Fibroblast of lung (primary cell): ENCODE results near the gene CX3CL1. TPM values are rescaled to one million over a fixed set of nuclear protein-coding genes. Genes with fewer than 3 reads are reported as not detected.
A peak's percentile ranks its signal among the peaks of the same experiment; 100 is the strongest.

ENCODE experiments used
- DNase-seq, 2 donors: peaks; one replicate each; pipeline versions ENCODE4 v3.0.0 to v3.0.0-alpha.2; 2010; ENCODE audit warnings: low read depth in 2 of 2
- H2AFZ ChIP-seq: 2 replicates; pipeline ENCODE4 v1.5.1; 2012; ENCODE audit warnings: low read length, control low read depth, inconsistent platforms
- H3K27ac ChIP-seq: 2 replicates; pipeline ENCODE4 v1.5.1; 2011; ENCODE audit warnings: low read length, control low read depth; ENCODE audit not compliant: insufficient read depth
- H3K27me3 ChIP-seq: 2 replicates; pipeline ENCODE4 v1.5.1; 2011; ENCODE audit warnings: mild to moderate bottlenecking, low read length; ENCODE audit not compliant: control insufficient read depth, insufficient read depth
- H3K36me3 ChIP-seq: 2 replicates; pipeline ENCODE4 v1.5.1; 2011; ENCODE audit warnings: low read length; ENCODE audit not compliant: control insufficient read depth, insufficient read depth
- H3K4me1 ChIP-seq: 2 replicates; pipeline ENCODE4 v1.5.1; 2011; ENCODE audit warnings: low read length; ENCODE audit not compliant: control insufficient read depth, insufficient read depth; ENCODE audit errors: extremely low read depth
- H3K4me2 ChIP-seq: 2 replicates; pipeline ENCODE4 v1.5.1; 2011; ENCODE audit warnings: low read length, control low read depth; ENCODE audit not compliant: insufficient read depth; ENCODE audit errors: extremely low read depth
- H3K4me3 ChIP-seq, 4 experiments: fragments of 200-600 bp in 1 of 4; sonication (generic) in 1 of 4; replicated peaks in 1 of 4; 2 replicates each; pipeline ENCODE4 v1.5.1; 2011 to 2016; ENCODE audit warnings: low read length in 4 of 4, low read depth in 3 of 4, mild to moderate bottlenecking in 3 of 4, control low read depth in 2 of 4, inconsistent platforms in 1 of 4, mixed read lengths in 1 of 4; ENCODE audit not compliant: insufficient read depth in 1 of 4; ENCODE audit errors: control extremely low read depth in 1 of 4
- H3K79me2 ChIP-seq: 2 replicates; pipeline ENCODE4 v1.5.1; 2012; ENCODE audit warnings: mild to moderate bottlenecking, low read length, inconsistent platforms; ENCODE audit not compliant: control insufficient read depth, insufficient read depth
- H3K9ac ChIP-seq: 2 replicates; pipeline ENCODE4 v1.5.1; 2011; ENCODE audit warnings: mild to moderate bottlenecking, low read length, control low read depth; ENCODE audit not compliant: insufficient read depth
- H3K9me3 ChIP-seq: 2 replicates; pipeline ENCODE4 v1.5.1; 2012; ENCODE audit warnings: low read depth, low read length; ENCODE audit not compliant: control insufficient read depth, insufficient read depth
- H4K20me1 ChIP-seq: 2 replicates; pipeline ENCODE4 v1.5.1; 2011; ENCODE audit warnings: low read length; ENCODE audit not compliant: control insufficient read depth, insufficient read depth; ENCODE audit errors: extremely low read depth
- CTCF ChIP-seq, 2 donors: IDR thresholded peaks in 1 of 2; conservative IDR thresholded peaks in 1 of 2; 1 replicate in 1 of 2; 2 replicates in 1 of 2; pipeline ENCODE4 v1.5.1; 2011 to 2012; ENCODE audit warnings: low read length in 2 of 2, control low read depth in 1 of 2, inconsistent platforms in 1 of 2, low read depth in 1 of 2, mild to moderate bottlenecking in 1 of 2
- EZH2 ChIP-seq: IDR thresholded peaks from 2 replicates; pipeline ENCODE4 v1.5.1; 2012; ENCODE audit warnings: low read length, control low read depth, mild to moderate bottlenecking; ENCODE audit errors: missing control alignments
- polyA plus RNA-seq, 2 donors: library from polyadenylated mRNA; depleted of rRNA in 1 of 2; stranded (reverse) in 1 of 2; unstranded in 1 of 2; fragments of >200 nt; gene quantifications; 2 replicates each; pipeline ENCODE4 v1.2.1, GENCODE V29; 2011 to 2012; ENCODE audit warnings: missing spikeins in 1 of 2
- total RNA-seq: library from RNA; depleted of rRNA; stranded (reverse); fragments of >200 nt; gene quantifications from 2 replicates; pipeline ENCODE4 v1.2.1, GENCODE V29; 2014

CX3CL1 gene
- total and polyA plus RNA-seq, 2 donors (not counting 1 experiment from before 2014, with no cell fraction given): not detected

GRCh38 chr16:57391708-57392107 lies 19.4 kb downstream of the CX3CL1 start:
- no peaks in the 10 kb centered on the region for H4K20me1 ChIP-seq

GRCh38 chr16:57392694-57393093 lies 20.4 kb downstream of the CX3CL1 start:
- TF ChIP-seq CTCF (conservative IDR thresholded peaks at IDR 0.05 in 1 of 2, IDR thresholded peaks at IDR 0.05 in 1 of 2; ENCODE audit: low read depth in 1 of 2, low read length in 2 of 2): no peak
- TF ChIP-seq EZH2: no peak
- Histone ChIP-seq H3K79me2 (no peaks in the 10 kb centered on the region), H3K36me3 (no peaks in the 10 kb centered on the region), H3K4me1 (no peaks in the 10 kb centered on the region), H3K4me2 (no peak overlapping the region), H3K9me3 (no peaks in the 10 kb centered on the region), H4K20me1 (no peaks in the 10 kb centered on the region), H3K27ac (no peak overlapping the region), H3K27me3 (peaks cover 4% of the 10 kb centered on the region), H3K9ac (no peak overlapping the region), H3K4me3 (no peak overlapping the region), H2AFZ (no peak overlapping the region)
- DNase-seq: no peak

More at GRCh38 chr16:57391708-57392107, 19.4 kb downstream of the CX3CL1 start:
- Histone ChIP-seq H3K36me3 (no peaks in the 10 kb centered on the region), H3K4me3 (no peak overlapping the region), H3K27ac (no peak overlapping the region), H3K27me3 (peaks cover 4% of the 10 kb centered on the region), H2AFZ (no peak overlapping the region), H3K79me2 (no peaks in the 10 kb centered on the region), H3K9ac (no peak overlapping the region), H3K4me2 (no peak overlapping the region), H3K4me1 (no peaks in the 10 kb centered on the region), H3K9me3 (no peaks in the 10 kb centered on the region)
- DNase-seq: no peak
- TF ChIP-seq EZH2 (no peak), CTCF (conservative IDR thresholded peaks at IDR 0.05 in 1 of 2, IDR thresholded peaks at IDR 0.05 in 1 of 2; ENCODE audit: low read depth in 1 of 2, low read length in 2 of 2) (no peak)

GRCh38 chr16:57394444-57394843 lies 22.2 kb downstream of the CX3CL1 start:
- Histone ChIP-seq H4K20me1 (no peaks in the 10 kb centered on the region), H3K27me3 (peaks cover 4% of the 10 kb centered on the region), H3K36me3 (no peaks in the 10 kb centered on the region), H3K9me3 (no peaks in the 10 kb centered on the region), H3K4me3 (no peak overlapping the region), H3K27ac (no peak overlapping the region), H2AFZ (no peak overlapping the region), H3K79me2 (no peaks in the 10 kb centered on the region), H3K9ac (no peak overlapping the region), H3K4me1 (no peaks in the 10 kb centered on the region), H3K4me2 (no peak overlapping the region)
- TF ChIP-seq CTCF (conservative IDR thresholded peaks at IDR 0.05 in 1 of 2, IDR thresholded peaks at IDR 0.05 in 1 of 2; ENCODE audit: low read depth in 1 of 2, low read length in 2 of 2) (no peak), EZH2 (no peak)
- peak in 1 of 2 donors; percentile 15 for DNase-seq
